ENCODE results near the gene PPP1R8.

The PPP1R8 gene

GRCh38 chr1:27872059-27872801 lies 41.6 kb downstream of the PPP1R8 start, which contains the start of gene THEMIS2:
THEMIS2 (plus strand) TSS chr1:27872544; CDS start chr1:27872572, 28 bp downstream.
- H3K4me3 Mint-ChIP-seq = peak within 1 kb of the TSS; percentile 81 to 86 (median 82)
- H3K9me3 Mint-ChIP-seq = no peaks in the 10 kb centered on the region
- peaks cover 10% of the 10 kb centered on the region for H3K4me1 Mint-ChIP-seq
- no peaks in the 10 kb centered on the region for H3K36me3 Mint-ChIP-seq (ENCODE audit: low read depth)
- TF ChIP-seq CTCF (IDR thresholded peaks at IDR 0.05; ENCODE audit: unreplicated experiment in 3 of 3) = no peak
- peaks cover 15% of the 10 kb centered on the region for H3K27me3 Mint-ChIP-seq (ENCODE audit: low read depth)
- no peak within 1 kb of the TSS for H3K27ac Mint-ChIP-seq

GRCh38 chr1:27872802-27873551 lies 42.4 kb downstream of the PPP1R8 start:
- TF ChIP-seq CTCF (IDR thresholded peaks at IDR 0.05; ENCODE audit: unreplicated experiment in 3 of 3) = no peak

GRCh38 chr1:27873671-27874384 lies 43.2 kb downstream of the PPP1R8 start:
- Mint-ChIP-seq H3K9me3 (no peaks in the 10 kb centered on the region), H3K4me1 (peaks cover 15% of the 10 kb centered on the region), H3K36me3 (ENCODE audit: low read depth) (no peaks in the 10 kb centered on the region), H3K27ac (no peak overlapping the region), H3K4me3 (peak overlapping the region; percentile 81 to 86 (median 82)), H3K27me3 (ENCODE audit: low read depth) (peaks cover 15% of the 10 kb centered on the region)
- TF ChIP-seq CTCF (IDR thresholded peaks at IDR 0.05; ENCODE audit: unreplicated experiment in 3 of 3) = no peak

More at GRCh38 chr1:27872802-27873551, 42.4 kb downstream of the PPP1R8 start:
- Mint-ChIP-seq H3K36me3 (ENCODE audit: low read depth) (no peaks in the 10 kb centered on the region), H3K4me3 (peak overlapping the region; percentile 81 to 86 (median 82)), H3K4me1 (peaks cover 10% of the 10 kb centered on the region), H3K27ac (no peak overlapping the region), H3K27me3 (ENCODE audit: low read depth) (peaks cover 15% of the 10 kb centered on the region), H3K9me3 (no peaks in the 10 kb centered on the region)

GRCh38 chr1:27876341-27877114 lies 45.9 kb downstream of the PPP1R8 start:
- no peak overlapping the region for H3K27ac Mint-ChIP-seq
- H3K4me1 Mint-ChIP-seq = peaks cover 22% of the 10 kb centered on the region
- H3K36me3 Mint-ChIP-seq (ENCODE audit: low read depth) = no peaks in the 10 kb centered on the region
- peaks cover 15% of the 10 kb centered on the region for H3K27me3 Mint-ChIP-seq (ENCODE audit: low read depth)
- no peaks in the 10 kb centered on the region for H3K9me3 Mint-ChIP-seq
- no peak for TF ChIP-seq CTCF (IDR thresholded peaks at IDR 0.05; ENCODE audit: unreplicated experiment in 3 of 3)
- no peak overlapping the region for H3K4me3 Mint-ChIP-seq

GRCh38 chr1:27877115-27877416 lies 46.5 kb downstream of the PPP1R8 start:
- Mint-ChIP-seq H3K27me3 (ENCODE audit: low read depth) (peaks cover 15% of the 10 kb centered on the region), H3K4me3 (no peak overlapping the region), H3K9me3 (no peaks in the 10 kb centered on the region), H3K27ac (no peak overlapping the region), H3K4me1 (peaks cover 22% of the 10 kb centered on the region), H3K36me3 (ENCODE audit: low read depth) (no peaks in the 10 kb centered on the region)
- no peak for TF ChIP-seq CTCF (IDR thresholded peaks at IDR 0.05; ENCODE audit: unreplicated experiment in 3 of 3)
